GM12873 (cell line): ENCODE data around the gene SH3TC1.

Experiments
- CTCF ChIP-seq: IDR thresholded peaks from 2 replicates; pipeline ENCODE4 v1.5.1; 2012; ENCODE audit warnings: low read depth, mild to moderate bottlenecking, moderate library complexity, low read length, control low read depth; ENCODE audit not compliant: insufficient read depth; ENCODE audit errors: missing control alignments

SH3TC1 gene

GRCh38 chr4:8197521-8197920 is 1.6 kb upstream of the SH3TC1 start:
- no peak for TF ChIP-seq CTCF

- TF ChIP-seq CTCF: no peak
Measured at GRCh38 chr4:8198206-8198905, 734 bp upstream of the SH3TC1 start.

- no peak for TF ChIP-seq CTCF
Measured at GRCh38 chr4:8199594-8200301, 658 bp downstream of the SH3TC1 start.

- no peak for TF ChIP-seq CTCF
Measured at GRCh38 chr4:8200302-8200975, 1.3 kb downstream of the SH3TC1 start.

GRCh38 chr4:8201321-8201781 is 2.3 kb downstream of the SH3TC1 start:
- TF ChIP-seq CTCF: no peak

- TF ChIP-seq CTCF: no peak
Measured at GRCh38 chr4:8202108-8203051, 3.3 kb downstream of the SH3TC1 start.
